VCaP (cell line): ENCODE measurements around the gene MAPK8IP2.

ENCODE experiments used
- H3K27ac ChIP-seq: fragments of 450-650 bp; 2 replicates; pipeline ENCODE4 v1.5.1; 2017
- CTCF ChIP-seq: fragments of 450-650 bp; conservative IDR thresholded peaks from 2 replicates; pipeline ENCODE4 v1.5.1; 2017; ENCODE audit warnings: mild to moderate bottlenecking, moderate library complexity

The MAPK8IP2 gene

DNA sequence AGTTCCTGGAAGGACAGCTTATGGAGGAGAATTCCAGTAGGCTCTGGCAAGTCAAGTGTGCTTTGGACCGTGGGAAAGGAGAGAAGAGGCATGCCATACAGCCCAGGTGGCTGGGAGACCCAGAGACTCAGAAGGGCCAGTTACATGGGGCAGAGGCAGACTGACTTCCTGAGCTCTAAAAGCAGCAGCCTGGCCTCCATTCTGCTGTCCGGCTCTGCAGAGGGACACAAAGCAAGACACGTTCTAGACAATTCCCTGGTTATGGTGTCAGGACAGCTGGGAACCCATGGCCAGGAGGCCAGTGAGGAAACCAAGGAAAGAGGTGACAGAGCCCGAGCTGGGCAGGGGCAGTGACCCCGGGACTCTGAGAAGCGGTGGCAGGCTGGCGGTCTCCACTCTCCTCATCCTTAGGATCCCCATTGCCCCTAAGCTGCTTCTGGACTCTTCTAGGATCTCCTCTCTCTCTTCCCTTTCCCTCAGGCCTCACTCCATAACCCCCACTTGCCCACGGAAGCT, 25.1 kb upstream of the MAPK8IP2 start:
- TF ChIP-seq CTCF: no peak
- H3K27ac ChIP-seq: no peak overlapping the region

GRCh38 chr22:50576070-50576469, 24.5 kb upstream of the MAPK8IP2 start:
- no peak overlapping the region for H3K27ac ChIP-seq
- TF ChIP-seq CTCF: no peak

DNA sequence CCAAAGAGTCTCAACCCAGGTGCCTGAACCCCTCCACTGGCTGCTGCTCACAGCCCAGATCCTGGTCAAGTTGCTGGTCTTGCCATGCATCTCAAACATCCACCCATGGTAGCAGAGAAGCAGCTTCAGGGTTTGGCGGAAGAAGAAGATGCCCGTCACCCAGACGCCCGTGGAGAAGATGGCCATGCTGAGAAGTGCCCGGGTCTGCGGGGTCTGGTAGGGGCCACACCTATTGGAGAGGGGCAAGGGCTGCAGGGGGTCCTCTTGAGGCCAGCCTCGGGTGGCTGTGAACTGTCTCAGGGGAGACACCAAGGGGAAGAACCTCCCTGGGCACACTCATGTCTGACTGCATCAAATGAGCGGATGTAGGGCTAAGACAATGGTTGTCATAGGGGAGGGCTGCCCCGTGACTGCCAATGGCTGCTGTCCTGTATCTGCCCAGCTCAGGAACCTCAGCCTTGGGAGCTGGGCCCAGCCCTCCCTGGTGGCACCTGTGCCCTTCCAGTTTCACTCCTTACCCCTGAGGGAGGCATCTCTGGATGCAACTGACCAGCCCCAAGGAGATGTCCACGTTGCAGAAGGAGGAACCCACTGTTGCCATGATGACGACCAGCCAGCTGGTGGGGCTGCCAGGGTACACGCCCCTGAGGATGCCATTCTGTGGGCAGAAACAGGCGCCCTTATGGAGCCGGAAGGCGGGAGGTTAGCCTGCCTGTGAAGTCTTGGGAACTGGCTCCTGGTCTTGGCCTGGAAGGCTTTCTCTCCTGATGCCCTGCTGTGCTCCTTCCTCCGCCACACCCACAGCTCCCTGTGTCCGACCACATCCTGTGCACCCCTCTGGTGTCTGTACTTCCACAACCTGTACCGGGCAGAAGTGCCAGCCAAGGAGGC, 23.5 kb upstream of the MAPK8IP2 start:
- no peak for TF ChIP-seq CTCF
- no peak overlapping the region for H3K27ac ChIP-seq

GRCh38 chr22:50577697-50577986, 23.0 kb upstream of the MAPK8IP2 start:
- H3K27ac ChIP-seq: no peak overlapping the region
- TF ChIP-seq CTCF: no peak

DNA sequence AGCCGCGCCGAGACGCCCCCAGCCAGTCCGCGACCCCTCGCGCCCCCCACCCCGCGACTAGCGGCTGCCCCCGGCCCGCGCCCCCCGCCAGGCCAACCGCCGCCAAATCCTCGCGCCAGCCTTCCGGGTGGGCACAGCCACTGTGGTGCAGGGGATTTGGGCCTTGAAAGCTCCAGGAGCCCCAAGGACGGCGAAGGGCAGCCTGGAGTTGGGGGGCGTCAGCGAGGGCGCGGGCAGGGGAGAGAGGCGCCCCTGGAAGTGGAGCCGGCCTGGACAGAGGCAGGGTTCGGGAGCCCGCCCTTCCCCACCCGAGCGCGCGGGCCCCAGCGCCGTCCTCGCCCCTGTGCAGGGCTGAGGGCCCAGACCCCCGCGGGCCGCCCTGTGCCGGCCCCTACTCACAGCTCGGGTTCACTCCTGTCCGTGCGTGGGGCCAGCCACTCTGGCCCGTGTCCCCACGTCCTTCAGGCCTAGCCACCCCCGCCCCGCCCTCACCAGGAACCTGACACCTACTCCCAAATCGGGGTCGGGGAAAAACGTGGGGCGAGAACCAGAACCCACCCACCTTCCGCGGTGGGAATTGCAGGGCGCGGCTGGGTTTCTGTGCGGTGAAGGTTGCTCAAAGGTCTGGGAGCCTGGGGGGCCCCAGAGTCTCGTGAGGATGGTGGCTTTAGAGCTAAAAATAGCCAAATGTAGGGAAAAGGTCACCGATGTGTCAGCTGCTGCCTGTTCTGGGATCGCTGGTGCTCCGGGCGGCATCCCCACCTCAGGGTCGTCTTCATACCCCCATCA, 22.4 kb upstream of the MAPK8IP2 start, which contains the start of gene CPT1B:
TSS of gene CPT1B (minus strand) at position 441 of the 789 bp plus-strand sequence. CDS start 512 bp downstream, outside the sequence.
- no peak within 1 kb of the TSS for H3K27ac ChIP-seq
- no peak for TF ChIP-seq CTCF

- no peak overlapping the region for H3K27ac ChIP-seq
- TF ChIP-seq CTCF: no peak
Measured at GRCh38 chr22:50578776-50579310, 21.8 kb upstream of the MAPK8IP2 start.

GRCh38 chr22:50579752-50580151, 20.8 kb upstream of the MAPK8IP2 start:
- no peak for TF ChIP-seq CTCF
- H3K27ac ChIP-seq: no peak overlapping the region
